Activated CD8-positive, alpha-beta T cell treated with anti-CD3 and anti-CD28 coated beads for 36 hours (primary cell): ENCODE data around the gene RPE. TPM values are rescaled to one million over a fixed set of nuclear protein-coding genes. Genes with fewer than 3 reads are reported as not detected.

Source experiments
- ATAC-seq: fragments of 200-7000 bp; cut with Tn5 transposase; one replicate; pipeline ENCODE4 v1.10.0; 2021; ENCODE audit warnings: mild to moderate bottlenecking, moderate library complexity
- CTCF ChIA-PET: fragments of 350-600 bp; sonication (Branson Sonifier 250); formaldehyde crosslinking; loops from one replicate; lab custom pipeline; 2021; ENCODE audit warnings: antibody characterized with exemption; lab: Charles Lee
- POLR2A ChIA-PET: fragments of 350-600 bp; sonication (Branson Sonifier 250); formaldehyde crosslinking; loops from one replicate; lab custom pipeline; 2021; ENCODE audit warnings: antibody characterized with exemption; lab: Charles Lee
- DNase-seq: peaks from one replicate; pipeline ENCODE4 v3.0.0-alpha.2; 2020
- H3K27ac Mint-ChIP-seq: one replicate; pipeline ENCODE4 v1.8.0; 2021; ENCODE audit warnings: mild to moderate bottlenecking, mixed read lengths
- H3K27me3 Mint-ChIP-seq: one replicate; pipeline ENCODE4 v1.8.0; 2021; ENCODE audit warnings: mixed read lengths
- H3K36me3 Mint-ChIP-seq: one replicate; pipeline ENCODE4 v1.8.0; 2021; ENCODE audit warnings: low read depth, mixed read lengths
- H3K4me1 Mint-ChIP-seq: one replicate; pipeline ENCODE4 v1.8.0; 2021; ENCODE audit warnings: low read depth, mixed read lengths
- H3K4me3 Mint-ChIP-seq: one replicate; pipeline ENCODE4 v1.8.0; 2021; ENCODE audit warnings: mild to moderate bottlenecking, moderate library complexity, mixed read lengths
- H3K9me3 Mint-ChIP-seq: one replicate; pipeline ENCODE4 v1.8.0; 2021; ENCODE audit warnings: mixed read lengths
- CTCF ChIP-seq: fragments of 200-600 bp; IDR thresholded peaks from one replicate; pipeline ENCODE4 v1.8.0; 2022; ENCODE audit warnings: antibody characterized with exemption, mild to moderate bottlenecking
- intact Hi-C: fragments of 100-400 bp; cut with micrococcal nuclease; formaldehyde crosslinking; loops from one replicate; pipeline ENCODE4 v1.10.0; 2022
- total RNA-seq, 2 experiments: library from RNA; stranded (reverse); gene quantifications; one replicate each; pipeline ENCODE4 v1.2.3, GENCODE V29; 2021

RPE gene
- total RNA-seq, 2 experiments from 2014 or later = 55.9 to 58.1 TPM

GRCh38 chr2:210027608-210028007 lies 25.2 kb downstream of the RPE start:
- POLR2A ChIA-PET = no interaction called here
- CTCF ChIA-PET = no interaction called here
- TF ChIP-seq CTCF = no peak
- H3K4me1 Mint-ChIP-seq = no peaks in the 10 kb centered on the region
- no peaks in the 10 kb centered on the region for H3K27me3 Mint-ChIP-seq
- no peaks in the 10 kb centered on the region for H3K9me3 Mint-ChIP-seq
- no peak overlapping the region for H3K4me3 Mint-ChIP-seq
- H3K27ac Mint-ChIP-seq = no peak overlapping the region
- peaks cover 18% of the 10 kb centered on the region for H3K36me3 Mint-ChIP-seq
- ATAC-seq = no peak
- DNase-seq = no peak
- intact Hi-C loops = no loop called here

GRCh38 chr2:210028178-210028577 lies 25.7 kb downstream of the RPE start:
- no peak overlapping the region for H3K27ac Mint-ChIP-seq
- no peak for DNase-seq
- ChIA-PET CTCF (interaction anchor here (1.2 kb wide), 1 partner anchor 13 kb away, joined by 3 read pairs; no protein-coding TSS in a partner anchor), POLR2A (interaction anchor here (0.6 kb wide), 1 partner anchor 1159 kb away, joined by 3 read pairs; no protein-coding TSS in a partner anchor)
- H3K9me3 Mint-ChIP-seq = no peaks in the 10 kb centered on the region
- intact Hi-C loops = no loop called here
- no peaks in the 10 kb centered on the region for H3K4me1 Mint-ChIP-seq
- no peak overlapping the region for H3K4me3 Mint-ChIP-seq
- TF ChIP-seq CTCF = no peak
- H3K27me3 Mint-ChIP-seq = no peaks in the 10 kb centered on the region
- no peak for ATAC-seq
- H3K36me3 Mint-ChIP-seq = peaks cover 22% of the 10 kb centered on the region

GRCh38 chr2:210034087-210034683 lies 31.7 kb downstream of the RPE start:
- TF ChIP-seq CTCF = no peak
- no peak for ATAC-seq
- POLR2A ChIA-PET = no interaction called here

GRCh38 chr2:210035679-210036078 lies 33.2 kb downstream of the RPE start:
- intact Hi-C loops = no loop called here

More at GRCh38 chr2:210034087-210034683, 31.7 kb downstream of the RPE start:
- H3K27ac Mint-ChIP-seq = no peak overlapping the region
- DNase-seq = no peak
- peaks cover 5% of the 10 kb centered on the region for H3K4me1 Mint-ChIP-seq
- no peaks in the 10 kb centered on the region for H3K9me3 Mint-ChIP-seq
- intact Hi-C loops = no loop called here
- no peaks in the 10 kb centered on the region for H3K27me3 Mint-ChIP-seq
- H3K36me3 Mint-ChIP-seq = peaks cover 14% of the 10 kb centered on the region
- no peak overlapping the region for H3K4me3 Mint-ChIP-seq
- CTCF ChIA-PET = no interaction called here

More at GRCh38 chr2:210035679-210036078, 33.2 kb downstream of the RPE start:
- Mint-ChIP-seq H3K27me3 (no peaks in the 10 kb centered on the region), H3K36me3 (peaks cover 13% of the 10 kb centered on the region), H3K4me1 (peaks cover 5% of the 10 kb centered on the region), H3K4me3 (no peak overlapping the region), H3K9me3 (no peaks in the 10 kb centered on the region), H3K27ac (no peak overlapping the region)
- CTCF ChIA-PET = no interaction called here
- DNase-seq (no peak), ATAC-seq (no peak)
- POLR2A ChIA-PET = no interaction called here
- no peak for TF ChIP-seq CTCF
